ENCODE results near the gene SSBP3.

Gene SSBP3

DNA sequence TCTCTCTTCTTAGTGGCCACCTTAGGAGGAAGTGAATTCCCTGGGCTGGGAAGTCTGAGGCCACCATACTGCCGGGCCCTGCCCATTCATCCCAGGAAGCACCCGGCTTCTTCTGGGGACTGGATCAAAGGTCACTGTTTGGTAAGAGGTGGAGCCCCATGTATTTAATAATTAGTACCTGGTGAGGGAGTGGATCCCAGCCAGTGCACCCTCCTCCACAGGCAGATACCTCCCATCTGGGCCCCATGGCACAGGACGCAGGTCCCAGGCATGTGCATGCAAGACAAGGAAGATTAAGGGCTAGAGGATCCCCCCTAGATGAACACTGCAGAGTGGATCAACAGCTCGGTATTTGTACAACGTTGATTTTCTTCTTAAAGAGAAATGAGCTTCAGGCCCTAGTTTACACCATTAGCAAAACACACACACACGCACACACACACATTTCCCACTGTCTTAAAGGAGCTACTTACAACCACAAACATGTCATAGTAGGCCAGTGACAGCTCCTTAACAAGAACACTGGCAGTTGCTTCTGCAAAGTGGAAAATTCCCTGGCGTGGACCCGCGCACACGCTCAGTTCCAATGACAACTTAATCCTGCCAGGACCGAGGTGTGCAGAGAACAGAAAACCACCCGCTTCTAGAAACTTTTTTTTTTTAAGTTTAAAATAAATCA is 115.5 kb downstream of the SSBP3 start:
- H3K36me3 ChIP-seq: no peaks in the 10 kb centered on the region
- H3K9me3 ChIP-seq: no peaks in the 10 kb centered on the region
- no peak overlapping the region for H3K4me3 ChIP-seq
- peak overlapping the region; percentile 87 to 98 for H3K27ac ChIP-seq
- H3K4me1 ChIP-seq: peaks cover 0 to 100% (median 92%) of the 10 kb centered on the region in 4 donors
- DNase-seq: peak; percentile 38 to 89
- TF ChIP-seq, protein P1, sequence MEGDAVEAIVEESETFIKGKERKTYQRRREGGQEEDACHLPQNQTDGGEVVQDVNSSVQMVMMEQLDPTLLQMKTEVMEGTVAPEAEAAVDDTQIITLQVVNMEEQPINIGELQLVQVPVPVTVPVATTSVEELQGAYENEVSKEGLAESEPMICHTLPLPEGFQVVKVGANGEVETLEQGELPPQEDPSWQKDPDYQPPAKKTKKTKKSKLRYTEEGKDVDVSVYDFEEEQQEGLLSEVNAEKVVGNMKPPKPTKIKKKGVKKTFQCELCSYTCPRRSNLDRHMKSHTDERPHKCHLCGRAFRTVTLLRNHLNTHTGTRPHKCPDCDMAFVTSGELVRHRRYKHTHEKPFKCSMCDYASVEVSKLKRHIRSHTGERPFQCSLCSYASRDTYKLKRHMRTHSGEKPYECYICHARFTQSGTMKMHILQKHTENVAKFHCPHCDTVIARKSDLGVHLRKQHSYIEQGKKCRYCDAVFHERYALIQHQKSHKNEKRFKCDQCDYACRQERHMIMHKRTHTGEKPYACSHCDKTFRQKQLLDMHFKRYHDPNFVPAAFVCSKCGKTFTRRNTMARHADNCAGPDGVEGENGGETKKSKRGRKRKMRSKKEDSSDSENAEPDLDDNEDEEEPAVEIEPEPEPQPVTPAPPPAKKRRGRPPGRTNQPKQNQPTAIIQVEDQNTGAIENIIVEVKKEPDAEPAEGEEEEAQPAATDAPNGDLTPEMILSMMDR (IDR thresholded peaks at IDR 0.05): no peak
- intact Hi-C loops (cut with DNase I; ENCODE audit: low total_unique reads): no loop called here
- no peaks in the 10 kb centered on the region for H3K27me3 ChIP-seq

DNA sequence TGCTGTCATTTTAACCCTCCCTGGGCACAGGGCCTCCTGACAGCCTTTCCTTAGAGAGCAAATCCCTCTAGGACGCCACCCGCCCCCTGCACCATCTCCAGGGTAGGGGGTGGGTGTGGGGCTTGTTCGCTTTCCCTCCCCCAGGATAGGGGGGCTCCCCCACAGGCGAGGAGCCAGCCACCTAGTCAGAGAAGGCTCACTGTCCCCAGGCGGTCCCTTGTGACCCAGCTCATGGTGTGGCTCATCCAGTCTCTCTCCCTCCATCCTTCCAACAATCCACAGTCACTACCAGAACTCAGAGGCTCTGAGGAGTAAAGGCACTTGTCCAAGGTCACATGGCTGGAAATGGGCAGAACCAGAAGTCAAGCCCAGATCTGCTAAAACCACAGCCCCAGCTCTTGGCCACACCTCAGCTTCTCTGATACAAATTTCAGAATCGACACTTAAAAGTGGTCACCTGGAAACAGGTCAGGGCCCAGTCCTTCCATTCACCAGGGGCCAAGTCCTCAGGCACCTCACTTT is 116.4 kb downstream of the SSBP3 start:
- Histone ChIP-seq H3K4me1 (peaks cover 0 to 100% (median 90%) of the 10 kb centered on the region in 4 donors), H3K27me3 (no peaks in the 10 kb centered on the region), H3K36me3 (no peaks in the 10 kb centered on the region), H3K9me3 (no peaks in the 10 kb centered on the region), H3K27ac (peak overlapping the region; percentile 87 to 98), H3K4me3 (no peak overlapping the region)
- TF ChIP-seq, protein P1 (IDR thresholded peaks at IDR 0.05): no peak
- intact Hi-C loops (cut with DNase I; ENCODE audit: low total_unique reads): no loop called here
- DNase-seq: peak; percentile 38 to 79

DNA sequence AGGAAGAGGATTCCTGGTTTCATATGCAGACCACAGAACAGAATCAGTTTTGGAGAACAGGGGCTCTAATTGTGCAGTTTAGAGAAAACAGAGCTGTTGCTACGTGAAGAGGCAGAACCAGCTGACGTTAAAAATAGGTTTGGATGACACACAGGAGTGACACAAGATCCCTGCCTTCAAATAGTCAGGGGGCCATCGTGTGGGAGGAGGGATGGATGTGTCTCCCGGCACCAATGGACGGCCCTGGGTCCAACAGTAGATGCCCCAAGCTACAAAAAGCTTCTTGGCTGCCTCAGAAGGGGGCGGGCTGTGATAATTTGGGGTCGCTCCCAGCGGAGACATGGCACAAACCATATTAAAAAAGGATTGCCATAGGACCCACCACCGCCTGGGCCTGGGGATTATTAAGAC is 118.4 kb downstream of the SSBP3 start:
- peak; percentile 66 to 87 for DNase-seq

DNA sequence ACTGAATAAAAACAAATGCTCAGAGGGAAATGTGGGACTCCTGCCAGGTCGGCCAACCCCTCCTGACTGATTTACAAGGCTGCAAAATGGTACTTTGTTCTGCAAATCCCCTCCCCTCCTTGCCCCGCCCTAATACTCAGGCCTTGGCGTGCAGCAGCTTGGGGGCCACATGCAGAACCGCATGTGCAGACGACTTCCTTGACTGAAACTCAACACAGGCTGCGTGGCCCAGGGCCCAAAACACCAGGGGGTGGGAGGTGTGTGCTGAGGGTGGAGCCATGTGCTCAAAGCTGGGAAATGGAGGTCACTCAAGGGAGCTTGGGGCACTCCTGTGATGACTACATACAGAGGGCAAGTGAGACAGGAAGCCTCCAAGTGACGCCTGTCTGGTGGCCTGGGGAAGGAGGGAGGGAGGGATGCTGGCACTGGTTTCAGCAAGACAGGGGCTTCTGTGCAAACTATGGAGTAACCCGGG is 119.0 kb downstream of the SSBP3 start:
- intact Hi-C loops (cut with DNase I; ENCODE audit: low total_unique reads): no loop called here
- TF ChIP-seq, protein P1 (IDR thresholded peaks at IDR 0.05): peak in 1 of 2 experiments; percentile 20
- Histone ChIP-seq H3K27me3 (no peaks in the 10 kb centered on the region), H3K36me3 (no peaks in the 10 kb centered on the region), H3K4me1 (peaks cover 0 to 100% (median 82%) of the 10 kb centered on the region in 4 donors), H3K27ac (peak overlapping the region; percentile 87 to 98), H3K4me3 (no peak overlapping the region), H3K9me3 (no peaks in the 10 kb centered on the region)
- DNase-seq: peak; percentile 88 to 98

More for the DNA sequence above, 118.4 kb downstream of the SSBP3 start:
- intact Hi-C loops (cut with DNase I; ENCODE audit: low total_unique reads): no loop called here
- H3K9me3 ChIP-seq: no peaks in the 10 kb centered on the region
- H3K27me3 ChIP-seq: no peaks in the 10 kb centered on the region
- H3K4me3 ChIP-seq: no peak overlapping the region
- H3K4me1 ChIP-seq: peaks cover 0 to 100% (median 79%) of the 10 kb centered on the region in 4 donors
- peak overlapping the region; percentile 87 to 98 for H3K27ac ChIP-seq
- H3K36me3 ChIP-seq: no peaks in the 10 kb centered on the region
- TF ChIP-seq, protein P1 (IDR thresholded peaks at IDR 0.05): no peak

DNA sequence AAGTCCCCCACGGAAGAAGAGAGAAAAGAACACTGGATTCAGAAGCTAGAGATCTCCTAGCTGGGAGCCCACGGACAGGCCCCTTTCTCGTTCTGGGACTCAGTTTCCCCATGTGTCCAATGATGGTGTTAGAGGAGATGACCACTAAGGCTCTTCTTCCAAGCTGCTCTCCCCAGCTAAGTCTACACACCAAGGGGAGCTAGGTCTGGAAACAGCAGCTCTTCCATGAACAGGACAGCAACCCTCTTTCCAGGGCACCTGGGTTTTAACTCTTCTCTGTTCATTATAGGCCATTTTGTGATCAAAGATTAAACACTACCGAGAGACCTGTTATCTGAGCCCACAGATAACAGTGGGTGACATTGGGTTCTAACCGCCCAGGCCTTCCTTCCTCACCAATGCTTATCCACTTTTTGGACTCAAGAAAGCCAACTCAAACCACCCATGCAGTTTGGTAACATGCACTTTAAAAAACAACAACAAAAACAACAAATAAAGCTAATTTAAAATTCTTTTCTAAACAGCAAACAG is 120.3 kb downstream of the SSBP3 start:
- TF ChIP-seq, protein P1 (IDR thresholded peaks at IDR 0.05): no peak
- intact Hi-C loops (cut with DNase I; ENCODE audit: low total_unique reads): no loop called here
- DNase-seq: no peak
- H3K4me1 ChIP-seq: peaks cover 0 to 100% (median 79%) of the 10 kb centered on the region in 4 donors
- no peaks in the 10 kb centered on the region for H3K9me3 ChIP-seq
- no peak overlapping the region for H3K4me3 ChIP-seq
- peak overlapping the region; percentile 87 to 98 for H3K27ac ChIP-seq
- peaks cover 0 to 3% (median 0%) of the 10 kb centered on the region in 3 donors for H3K36me3 ChIP-seq
- no peaks in the 10 kb centered on the region for H3K27me3 ChIP-seq

All from tibial artery (tissue), 4 donors.